Stimulated activated CD4-positive, alpha-beta T cell treated with anti-CD3 and anti-CD28 coated beads, Interleukin-15, amount 100 ng/mL, for 48 hours (primary cell): ENCODE results near the gene AKAP8L.
A peak's percentile ranks its signal among the peaks of the same experiment; 100 is the strongest.

Experiments
- DNase-seq, 2 donors: peaks; one replicate each; pipeline ENCODE4 v3.0.0-alpha.2; 2020; ENCODE audit warnings: low read depth in 2 of 2

AKAP8L gene

DNA sequence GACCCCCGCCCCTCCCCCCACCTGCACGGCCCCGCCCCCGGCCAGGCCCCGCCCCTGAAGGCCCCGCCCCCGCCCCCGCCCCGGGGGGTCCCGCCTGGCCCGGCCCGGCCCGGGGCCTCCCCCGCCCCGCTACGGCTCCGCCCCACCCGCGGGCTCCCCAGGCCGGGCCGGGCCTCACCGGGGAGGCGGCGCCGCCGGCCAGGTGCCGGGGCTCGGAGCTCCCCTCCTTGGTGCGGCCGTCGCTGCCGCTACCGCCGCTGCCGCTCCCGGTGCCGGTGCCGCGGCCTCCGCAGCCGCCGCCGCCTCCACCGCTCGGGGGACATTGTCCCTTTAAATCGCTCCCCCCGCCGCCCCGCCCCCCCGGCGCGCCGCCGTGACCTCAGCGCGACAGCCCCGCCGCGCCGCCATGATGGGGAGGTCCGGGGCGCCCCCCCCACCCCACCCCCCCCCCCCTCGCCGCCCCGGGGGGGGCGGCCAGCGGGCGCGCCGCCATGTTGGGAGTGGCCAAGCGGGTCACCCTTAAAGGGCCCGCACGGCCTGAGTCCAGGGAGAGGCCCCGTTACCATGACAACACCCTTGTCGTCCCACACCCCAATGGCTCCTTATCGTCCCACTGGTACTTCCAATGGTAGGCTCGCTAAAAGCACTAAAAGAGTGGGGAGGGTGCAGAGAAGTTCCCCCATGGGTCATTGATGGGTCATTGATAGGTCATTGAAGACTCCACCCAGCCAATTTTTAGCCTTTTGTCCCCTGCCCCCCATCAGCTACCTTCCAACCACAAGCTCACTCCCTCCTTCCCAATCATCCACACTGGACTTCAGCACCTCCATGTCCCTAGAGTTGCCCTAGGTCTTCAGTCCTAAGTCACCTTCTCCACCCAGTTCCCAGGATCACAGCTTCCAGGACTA, 31.1 kb upstream of the AKAP8L start, which contains the start of gene WIZ:
Gene WIZ, minus strand, starts transcription at position 337 of the 908 bp plus-strand sequence. CDS start 1,649 bp downstream, outside the sequence.
- peak; percentile 49 to 77 for DNase-seq

DNA sequence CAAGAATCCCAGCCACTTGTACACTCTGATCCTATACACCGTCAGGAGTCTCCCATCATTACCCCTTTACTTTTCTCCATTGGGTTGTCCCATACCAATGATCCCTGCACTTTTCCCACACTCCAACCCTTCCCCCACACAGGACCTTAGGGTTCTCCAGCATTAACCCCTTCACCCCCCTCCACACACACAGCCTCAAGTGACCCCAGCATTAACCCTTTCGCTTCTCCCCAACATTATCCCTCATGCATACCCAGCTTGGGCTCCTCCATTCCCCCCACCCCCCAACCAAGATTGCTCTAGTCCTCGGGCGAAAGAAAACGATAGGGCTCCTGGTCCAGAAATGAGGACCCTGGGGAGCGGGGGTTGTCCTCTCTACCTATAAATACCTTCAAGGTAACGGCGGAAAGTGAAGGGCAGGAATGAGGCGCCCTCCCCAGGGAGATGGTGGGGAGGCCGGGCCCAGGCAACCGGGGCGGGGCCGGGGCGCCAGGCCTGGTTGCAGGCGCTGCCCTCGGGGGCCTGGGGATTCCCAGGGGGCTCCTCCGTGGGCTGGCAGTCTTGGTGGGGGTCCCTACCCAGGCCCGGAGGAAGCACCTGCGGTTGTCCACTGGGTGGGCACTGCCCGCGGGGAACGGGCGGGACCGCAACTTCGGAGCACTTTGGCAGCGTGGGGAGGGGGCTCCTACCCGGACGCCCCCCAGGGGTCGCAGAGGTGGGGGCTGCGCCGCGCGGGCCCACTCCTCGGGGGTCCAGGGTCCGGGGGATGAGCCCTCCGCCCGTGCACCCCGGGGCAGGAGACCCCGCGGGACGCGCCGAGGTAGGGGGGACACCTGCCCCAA, 30.2 kb upstream of the AKAP8L start:
- DNase-seq, result no peak

DNA sequence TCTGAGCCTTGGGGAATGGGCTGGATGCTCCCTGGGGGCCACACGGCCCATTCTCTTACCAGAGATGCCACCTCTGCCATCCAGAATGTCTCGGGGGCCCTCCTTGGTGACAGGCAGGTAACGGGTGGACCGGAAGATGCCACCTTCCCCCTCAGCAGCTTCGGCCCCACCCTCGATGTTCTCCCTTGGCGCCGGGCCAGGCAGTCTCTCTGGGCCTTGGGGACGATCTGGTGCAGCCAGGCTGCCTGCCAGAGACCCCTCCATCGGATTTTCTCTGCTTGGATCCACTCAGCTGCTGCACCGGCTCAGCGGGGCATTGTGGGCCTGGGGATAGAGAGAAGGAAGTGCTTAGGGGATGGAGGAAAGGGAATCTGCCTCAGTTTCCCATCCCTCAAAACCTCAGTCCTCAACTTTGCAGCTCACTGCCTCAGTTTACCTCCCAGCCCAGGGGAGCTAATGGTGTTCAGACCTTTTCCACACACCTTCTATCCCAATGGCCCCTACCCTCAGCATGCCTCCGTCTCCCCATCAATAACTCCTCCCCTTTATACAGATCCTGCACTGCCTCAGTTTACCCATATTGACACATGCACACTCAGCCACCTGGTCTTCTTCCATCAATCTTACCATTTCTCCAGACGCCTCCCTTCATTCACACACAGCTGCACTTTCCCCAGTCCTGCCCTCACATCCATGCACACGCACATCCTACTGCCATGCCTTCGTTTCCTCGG, 29.4 kb upstream of the AKAP8L start:
- no peak for DNase-seq

- no peak for DNase-seq
Measured at GRCh38 chr19:15447057-15447456, 28.3 kb upstream of the AKAP8L start.

DNA sequence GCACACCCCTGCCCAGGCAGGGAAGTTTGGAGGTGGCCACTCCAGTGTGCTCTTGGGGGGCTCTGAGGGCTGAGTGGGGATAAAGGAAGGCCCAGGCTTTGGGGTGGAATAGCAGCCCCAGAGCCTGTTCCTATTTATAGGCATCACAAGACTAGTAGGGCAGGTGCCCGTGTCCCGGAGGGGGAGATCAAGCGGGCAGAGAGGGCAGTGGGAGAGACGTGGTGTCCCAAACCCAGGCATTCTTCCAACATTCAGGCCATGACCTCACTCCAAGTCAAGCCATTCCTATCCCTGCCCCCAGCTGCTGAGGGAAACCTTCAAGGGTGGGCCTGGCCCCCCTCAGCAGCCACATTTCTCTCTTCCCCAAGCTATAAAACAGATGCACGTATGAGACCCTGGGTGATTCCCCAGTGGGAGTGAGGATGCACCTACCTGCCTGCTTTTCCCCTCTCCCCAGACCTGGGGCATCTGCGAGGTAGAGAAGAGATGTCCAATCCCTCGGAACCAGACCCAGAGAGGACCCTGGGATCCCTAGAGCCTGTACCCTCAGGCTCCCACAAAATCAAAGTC, 27.1 kb upstream of the AKAP8L start:
- DNase-seq, result no peak

GRCh38 chr19:15445227-15445605, 26.4 kb upstream of the AKAP8L start:
- DNase-seq, result no peak

GRCh38 chr19:15444505-15445226, 25.9 kb upstream of the AKAP8L start:
- no peak for DNase-seq

DNA sequence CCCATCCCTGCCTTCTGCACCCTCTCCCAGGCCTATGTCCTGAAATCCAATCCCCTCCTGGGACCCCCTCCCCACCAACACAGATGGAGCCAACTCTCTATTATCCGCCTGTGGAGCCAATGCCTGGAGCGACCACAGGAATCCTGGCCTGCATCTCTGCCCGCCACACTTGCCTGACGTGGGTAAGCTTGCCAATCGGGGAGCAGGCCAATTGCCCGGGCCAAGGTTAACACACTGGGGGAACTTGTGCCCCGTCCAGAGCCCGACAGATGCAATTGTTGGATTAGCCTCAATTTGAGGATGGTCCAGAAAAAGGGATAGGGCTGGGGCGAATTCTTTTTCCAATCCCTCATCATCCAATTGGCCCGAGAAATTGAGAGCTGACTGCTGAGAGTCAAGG, 25.1 kb upstream of the AKAP8L start:
- DNase-seq, result no peak

GRCh38 chr19:15443325-15443724, 24.5 kb upstream of the AKAP8L start:
- DNase-seq, result no peak

DNA sequence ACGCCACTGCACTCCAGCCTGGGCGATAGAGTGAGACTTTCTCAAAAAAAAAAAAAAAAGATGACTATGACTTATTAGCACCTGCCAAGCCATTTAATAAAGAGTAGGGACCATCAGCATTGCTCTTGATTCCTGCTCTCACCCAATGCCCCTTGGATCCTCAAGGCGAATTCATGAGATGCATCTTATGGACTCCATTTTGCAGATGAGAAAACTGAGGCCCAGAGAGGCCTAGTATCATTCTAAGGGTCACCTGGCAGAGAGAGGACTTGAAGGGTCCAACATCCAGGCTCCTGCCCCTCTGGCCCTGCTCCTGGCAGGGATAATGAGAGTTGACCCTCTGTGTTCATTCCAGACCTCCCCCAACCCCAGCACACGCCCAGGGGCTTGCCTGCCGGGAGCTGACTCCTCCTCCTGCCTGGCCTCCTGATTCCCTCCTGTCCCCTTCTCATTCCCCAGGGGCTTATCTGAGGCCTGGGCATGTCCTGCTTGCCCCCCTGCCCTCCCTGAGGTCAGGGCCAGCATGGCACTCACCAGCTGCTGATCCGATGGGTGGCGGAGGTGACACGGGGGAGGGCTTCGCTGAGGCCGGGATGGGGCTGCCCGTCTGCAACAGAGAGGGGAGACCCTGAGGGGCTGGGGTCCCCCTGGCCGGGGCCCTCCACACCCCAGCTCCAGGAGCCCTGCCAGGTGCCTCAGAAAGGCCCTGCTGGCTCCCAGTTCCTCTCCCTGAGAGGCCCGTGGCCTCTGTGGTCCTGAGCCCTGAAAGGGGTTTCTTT, 23.5 kb upstream of the AKAP8L start:
- DNase-seq, result no peak

DNA sequence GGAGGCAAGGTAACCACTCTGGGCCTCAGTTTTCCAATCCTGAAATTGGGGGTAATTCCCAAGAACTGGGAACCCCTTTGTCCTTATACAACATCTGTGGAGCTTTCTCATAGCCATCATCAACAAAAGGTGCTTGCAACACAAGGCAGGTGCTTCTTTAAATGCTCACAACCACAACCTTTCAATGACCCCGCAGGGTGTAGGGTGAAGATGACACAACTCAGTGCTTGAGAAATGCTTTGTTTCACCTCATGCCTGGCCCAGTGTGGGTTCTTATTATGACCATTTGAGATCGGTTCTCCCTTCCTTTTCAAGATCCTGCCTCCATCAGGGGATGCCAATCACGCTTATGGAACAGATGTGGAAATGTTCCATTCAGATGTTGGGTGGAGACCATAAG, 22.5 kb upstream of the AKAP8L start:
- DNase-seq, result no peak

- no peak for DNase-seq
Measured at GRCh38 chr19:15439821-15440641, 21.2 kb upstream of the AKAP8L start.

DNA sequence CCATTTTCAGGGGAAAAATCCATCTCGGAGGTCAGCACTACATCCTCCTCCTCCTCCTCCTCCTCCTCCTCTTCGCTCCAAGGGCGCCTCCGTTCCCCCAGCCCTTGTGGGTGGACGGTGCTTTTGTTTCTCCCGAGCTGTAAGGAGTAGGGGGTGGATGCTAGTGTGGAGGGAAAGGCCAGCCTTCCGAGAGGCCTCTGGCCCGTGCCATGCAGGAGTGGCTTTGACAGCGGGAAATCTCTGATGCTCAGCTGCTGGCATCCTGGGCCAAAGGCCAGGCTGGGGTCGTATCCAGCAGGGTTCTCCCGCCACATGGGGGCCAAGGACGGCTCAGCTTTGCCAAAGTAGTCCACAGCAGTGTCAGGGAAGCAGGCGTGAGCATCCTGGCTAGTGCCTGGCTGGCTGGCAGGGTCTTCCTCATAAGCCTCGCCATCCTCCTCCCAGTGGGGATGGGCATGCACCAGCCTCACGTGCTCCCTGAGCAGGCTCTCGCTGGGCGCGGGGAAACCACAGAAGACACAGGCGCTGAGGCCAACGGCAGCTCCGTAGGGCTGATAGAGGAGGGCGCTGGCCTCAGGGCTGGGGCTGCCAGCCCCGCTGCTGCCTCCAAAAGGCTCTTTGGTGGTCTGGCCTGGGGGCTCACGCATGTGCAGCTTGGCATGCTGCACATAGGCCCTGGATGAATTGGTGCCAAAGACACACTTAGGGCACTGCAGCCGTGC, 20.5 kb upstream of the AKAP8L start:
- DNase-seq, result no peak

DNA sequence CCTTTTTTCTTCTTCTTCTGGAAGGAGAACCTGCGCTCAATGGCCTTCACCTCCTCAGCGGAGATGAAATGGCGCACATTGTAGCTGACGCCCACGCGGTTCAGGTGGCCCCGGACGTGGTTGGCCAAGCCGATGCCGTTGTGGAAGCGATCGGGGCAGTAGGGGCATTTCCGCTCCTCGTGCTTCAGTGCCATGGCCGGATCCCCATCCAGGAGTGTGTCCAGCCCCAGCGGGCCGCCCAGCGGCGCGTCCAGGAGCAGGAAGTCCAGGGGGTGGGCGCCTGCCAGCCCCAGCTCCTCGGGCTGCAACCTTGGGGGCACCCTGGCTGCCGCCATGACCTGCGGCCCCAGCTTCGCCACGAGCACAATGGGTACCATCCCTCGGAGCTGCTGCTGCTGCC, 19.8 kb upstream of the AKAP8L start:
- no peak for DNase-seq

GRCh38 chr19:15438124-15438496, 19.3 kb upstream of the AKAP8L start:
- DNase-seq, result no peak

- DNase-seq, result no peak
Measured at GRCh38 chr19:15437355-15438123, 18.8 kb upstream of the AKAP8L start.

DNA sequence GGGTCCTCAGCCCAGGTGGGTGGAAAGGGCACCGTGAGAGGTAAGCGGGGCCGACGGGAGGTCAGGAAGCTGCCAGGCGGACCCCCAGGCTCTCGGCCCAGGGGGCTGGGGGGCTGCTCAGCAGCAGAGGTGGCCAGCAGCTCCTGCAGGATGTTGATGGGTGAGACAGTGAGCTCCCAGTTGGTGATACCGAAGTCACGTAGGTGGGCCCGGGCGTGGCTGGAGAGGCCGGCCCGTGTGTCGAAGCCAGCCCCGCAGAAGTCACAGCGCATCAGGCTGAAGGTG, 18.0 kb upstream of the AKAP8L start:
- DNase-seq, result no peak
